Effector memory CD4-positive, alpha-beta T cell (primary cell): ENCODE results near the gene B4GALNT1.
A peak's percentile ranks its signal among the peaks of the same experiment; 100 is the strongest.

Source experiments
- DNase-seq, 3 donors: peaks; one replicate each; pipeline ENCODE4 v3.0.0-alpha.2; 2020
- H3K27ac ChIP-seq: 2 replicates; pipeline ENCODE4 v1.7.0; 2013; ENCODE audit warnings: mild to moderate bottlenecking, low read length, moderate library complexity; ENCODE audit not compliant: insufficient read depth, poor library complexity, severe bottlenecking
- H3K27me3 ChIP-seq: replicated peaks from 2 replicates; pipeline ENCODE4 v1.7.0; 2013; ENCODE audit warnings: mild to moderate bottlenecking, low read length; ENCODE audit not compliant: insufficient read depth, control insufficient read depth, poor library complexity, severe bottlenecking
- H3K36me3 ChIP-seq: 2 replicates; pipeline ENCODE4 v1.7.0; 2013; ENCODE audit warnings: mild to moderate bottlenecking, low read length, moderate library complexity; ENCODE audit not compliant: control insufficient read depth, insufficient read depth
- H3K4me1 ChIP-seq: 2 replicates; pipeline ENCODE4 v1.7.0; 2013; ENCODE audit warnings: low read length, mild to moderate bottlenecking; ENCODE audit not compliant: control insufficient read depth, insufficient read depth, poor library complexity, severe bottlenecking
- H3K4me3 ChIP-seq: 2 replicates; pipeline ENCODE4 v1.7.0; 2013; ENCODE audit warnings: low read length, low read depth, mild to moderate bottlenecking; ENCODE audit not compliant: insufficient read depth, poor library complexity, severe bottlenecking
- H3K9me3 ChIP-seq: 2 replicates; pipeline ENCODE4 v1.7.0; 2013; ENCODE audit warnings: mild to moderate bottlenecking, low read length, moderate library complexity; ENCODE audit not compliant: control insufficient read depth

Gene B4GALNT1

GRCh38 chr12:57614178-57614947 is 18.6 kb downstream of the B4GALNT1 start:
- no peak overlapping the region for H3K27ac ChIP-seq
- no peak overlapping the region for H3K4me3 ChIP-seq
- no peak for DNase-seq
- H3K4me1 ChIP-seq, result peaks cover 21% of the 10 kb centered on the region
- H3K36me3 ChIP-seq, result no peaks in the 10 kb centered on the region
- H3K27me3 ChIP-seq, result peaks cover 24% of the 10 kb centered on the region
- H3K9me3 ChIP-seq, result no peaks in the 10 kb centered on the region

GRCh38 chr12:57613427-57614109 is 19.4 kb downstream of the B4GALNT1 start:
- H3K27ac ChIP-seq, result no peak overlapping the region
- DNase-seq, result no peak
- no peaks in the 10 kb centered on the region for H3K9me3 ChIP-seq
- H3K36me3 ChIP-seq, result no peaks in the 10 kb centered on the region
- H3K4me3 ChIP-seq, result no peak overlapping the region
- peaks cover 17% of the 10 kb centered on the region for H3K27me3 ChIP-seq
- H3K4me1 ChIP-seq, result peaks cover 20% of the 10 kb centered on the region

- peaks cover 14% of the 10 kb centered on the region for H3K27me3 ChIP-seq
- H3K27ac ChIP-seq, result no peak overlapping the region
- H3K4me1 ChIP-seq, result peaks cover 20% of the 10 kb centered on the region
- H3K9me3 ChIP-seq, result no peaks in the 10 kb centered on the region
- no peaks in the 10 kb centered on the region for H3K36me3 ChIP-seq
- H3K4me3 ChIP-seq, result no peak overlapping the region
- no peak for DNase-seq
These were observed 20.1 kb downstream of the B4GALNT1 start for GRCh38 chr12:57612711-57613426.

- Histone ChIP-seq H3K9me3 (no peaks in the 10 kb centered on the region), H3K27ac (no peak overlapping the region), H3K4me3 (peak overlapping the region; percentile 59), H3K27me3 (peaks cover 8% of the 10 kb centered on the region), H3K4me1 (peaks cover 20% of the 10 kb centered on the region), H3K36me3 (no peaks in the 10 kb centered on the region)
- no peak for DNase-seq
These were observed 20.9 kb downstream of the B4GALNT1 start for GRCh38 chr12:57611827-57612710.

- H3K4me1 ChIP-seq, result peaks cover 20% of the 10 kb centered on the region
- peaks cover 8% of the 10 kb centered on the region for H3K27me3 ChIP-seq
- H3K4me3 ChIP-seq, result peak within 1 kb of the TSS; percentile 59
- H3K36me3 ChIP-seq, result no peaks in the 10 kb centered on the region
- DNase-seq, result no peak
- no peaks in the 10 kb centered on the region for H3K9me3 ChIP-seq
- H3K27ac ChIP-seq, result no peak within 1 kb of the TSS
These were observed 21.7 kb downstream of the B4GALNT1 start, which contains the start of gene ARHGEF25 for GRCh38 chr12:57611108-57611826. Gene ARHGEF25 (plus strand): TSS chr12:57611435. CDS start chr12:57611895, 460 bp downstream.

GRCh38 chr12:57610554-57611107 is 22.4 kb downstream of the B4GALNT1 start:
- Histone ChIP-seq H3K9me3 (no peaks in the 10 kb centered on the region), H3K27me3 (peaks cover 8% of the 10 kb centered on the region), H3K36me3 (no peaks in the 10 kb centered on the region), H3K4me1 (peaks cover 20% of the 10 kb centered on the region), H3K27ac (no peak overlapping the region), H3K4me3 (peak overlapping the region; percentile 59)
- DNase-seq, result no peak

- Histone ChIP-seq H3K27ac (no peak overlapping the region), H3K9me3 (no peaks in the 10 kb centered on the region), H3K27me3 (peaks cover 8% of the 10 kb centered on the region), H3K4me1 (peaks cover 23% of the 10 kb centered on the region), H3K36me3 (no peaks in the 10 kb centered on the region), H3K4me3 (no peak overlapping the region)
- no peak for DNase-seq
These were observed 23.0 kb downstream of the B4GALNT1 start for GRCh38 chr12:57609781-57610553.

GRCh38 chr12:57609101-57609780 is 23.8 kb downstream of the B4GALNT1 start:
- Histone ChIP-seq H3K27ac (no peak overlapping the region), H3K9me3 (no peaks in the 10 kb centered on the region), H3K36me3 (no peaks in the 10 kb centered on the region), H3K4me3 (no peak overlapping the region), H3K27me3 (peaks cover 8% of the 10 kb centered on the region), H3K4me1 (peaks cover 25% of the 10 kb centered on the region)
- DNase-seq, result no peak
